ENCODE measurements around the gene ELANE. TPM values are rescaled to one million over a fixed set of nuclear protein-coding genes. Genes with fewer than 3 reads are reported as not detected.

Gene ELANE
- total RNA-seq, 1 donor from 2014 or later = 0.58 TPM

GRCh38 chr19:898663-899062 lies 46.6 kb downstream of the ELANE start:
- Histone ChIP-seq H3K27me3 (ENCODE audit: low read depth) (no peaks in the 10 kb centered on the region), H3K27ac (replicated peaks) (no peak overlapping the region), H3K4me1 (peaks cover 3% of the 10 kb centered on the region), H3K36me3 (peaks cover 30% of the 10 kb centered on the region), H3K4me3 (no peak overlapping the region), H3K9me3 (replicated peaks) (no peaks in the 10 kb centered on the region)
- DNase-seq = no peak
- no peak for TF ChIP-seq CTCF (IDR thresholded peaks at IDR 0.05; ENCODE audit: borderline replicate concordance)
- intact Hi-C loops (cut with micrococcal nuclease) = no loop called here

GRCh38 chr19:899336-900042 lies 47.4 kb downstream of the ELANE start:
- H3K4me3 ChIP-seq = no peak overlapping the region
- no peaks in the 10 kb centered on the region for H3K27me3 ChIP-seq (ENCODE audit: low read depth)
- H3K36me3 ChIP-seq = peaks cover 30% of the 10 kb centered on the region
- DNase-seq = no peak
- H3K4me1 ChIP-seq = no peaks in the 10 kb centered on the region
- intact Hi-C loops (cut with micrococcal nuclease) = no loop called here
- H3K27ac ChIP-seq (replicated peaks) = no peak overlapping the region
- TF ChIP-seq CTCF (IDR thresholded peaks at IDR 0.05; ENCODE audit: borderline replicate concordance) = no peak
- no peaks in the 10 kb centered on the region for H3K9me3 ChIP-seq (replicated peaks)

- Histone ChIP-seq H3K27me3 (ENCODE audit: low read depth) (no peaks in the 10 kb centered on the region), H3K4me3 (no peak overlapping the region), H3K36me3 (peaks cover 30% of the 10 kb centered on the region), H3K4me1 (no peaks in the 10 kb centered on the region), H3K9me3 (replicated peaks) (no peaks in the 10 kb centered on the region), H3K27ac (replicated peaks) (no peak overlapping the region)
- DNase-seq = no peak
- intact Hi-C loops (cut with micrococcal nuclease) = no loop called here
- TF ChIP-seq CTCF (IDR thresholded peaks at IDR 0.05; ENCODE audit: borderline replicate concordance) = no peak
Observed at GRCh38 chr19:900043-900301, 47.9 kb downstream of the ELANE start.

GRCh38 chr19:900302-901111 lies 48.4 kb downstream of the ELANE start:
- H3K4me3 ChIP-seq = no peak overlapping the region
- TF ChIP-seq CTCF (IDR thresholded peaks at IDR 0.05; ENCODE audit: borderline replicate concordance) = no peak
- no peak overlapping the region for H3K27ac ChIP-seq (replicated peaks)
- no peak for DNase-seq
- peaks cover 30% of the 10 kb centered on the region for H3K36me3 ChIP-seq
- H3K4me1 ChIP-seq = no peaks in the 10 kb centered on the region
- intact Hi-C loops (cut with micrococcal nuclease) = no loop called here
- H3K9me3 ChIP-seq (replicated peaks) = no peaks in the 10 kb centered on the region
- no peaks in the 10 kb centered on the region for H3K27me3 ChIP-seq (ENCODE audit: low read depth)

- no peak for TF ChIP-seq CTCF (IDR thresholded peaks at IDR 0.05; ENCODE audit: borderline replicate concordance)
- no peak for DNase-seq
- Histone ChIP-seq H3K9me3 (replicated peaks) (no peaks in the 10 kb centered on the region), H3K4me1 (no peaks in the 10 kb centered on the region), H3K36me3 (peaks cover 30% of the 10 kb centered on the region), H3K27ac (replicated peaks) (no peak overlapping the region), H3K4me3 (no peak overlapping the region), H3K27me3 (ENCODE audit: low read depth) (no peaks in the 10 kb centered on the region)
- intact Hi-C loops (cut with micrococcal nuclease) = no loop called here
Observed at GRCh38 chr19:901216-902092, 49.4 kb downstream of the ELANE start.
